Naive thymus-derived CD4-positive, alpha-beta T cell (primary cell): ENCODE measurements around the gene LGR5. TPM values are rescaled to one million over a fixed set of nuclear protein-coding genes. Genes with fewer than 3 reads are reported as not detected.
A peak's percentile ranks its signal among the peaks of the same experiment; 100 is the strongest.

ENCODE experiments used
- ATAC-seq: fragments of 150-1000 bp; cut with Tn5 transposase; 2 replicates; pipeline ENCODE4 v1.10.0; 2021; ENCODE audit warnings: mild to moderate bottlenecking, moderate library complexity
- CTCF ChIA-PET: fragments of 350-600 bp; sonication (Branson Sonifier 250); formaldehyde crosslinking; loops from one replicate; lab custom pipeline; 2021; ENCODE audit warnings: antibody characterized with exemption; lab: Charles Lee
- POLR2A ChIA-PET: fragments of 350-600 bp; sonication (Branson Sonifier 250); formaldehyde crosslinking; loops from one replicate; lab custom pipeline; 2021; ENCODE audit warnings: antibody characterized with exemption, inconsistent platforms; lab: Charles Lee
- DNase-seq, 9 donors: peaks; one replicate each; pipeline versions ENCODE4 v3.0.0 to v3.0.0-alpha.2; 2020 to 2022; ENCODE audit warnings: mixed read lengths in 1 of 9
- H3K27ac ChIP-seq: one replicate; pipeline ENCODE4 v1.7.0; 2013; ENCODE audit warnings: mild to moderate bottlenecking, low read depth, low read length, moderate library complexity
- H3K27me3 ChIP-seq, 2 donors: one replicate each; pipeline ENCODE4 v1.7.0; 2013; ENCODE audit warnings: low read length in 2 of 2, mild to moderate bottlenecking in 2 of 2, moderate library complexity in 2 of 2; ENCODE audit not compliant: control insufficient read depth in 2 of 2, insufficient read depth in 2 of 2
- H3K36me3 ChIP-seq, 3 experiments: 1 replicate in 2 of 3; 2 replicates in 1 of 3; pipeline ENCODE4 v1.7.0; 2013; ENCODE audit warnings: low read length in 3 of 3, mild to moderate bottlenecking in 3 of 3, moderate library complexity in 1 of 3; ENCODE audit not compliant: insufficient read depth in 3 of 3, control insufficient read depth in 2 of 3
- H3K4me1 ChIP-seq, 2 donors: one replicate each; pipeline ENCODE4 v1.7.0; 2013; ENCODE audit warnings: low read length in 2 of 2, mild to moderate bottlenecking in 2 of 2, moderate library complexity in 1 of 2; ENCODE audit not compliant: control insufficient read depth in 2 of 2, insufficient read depth in 2 of 2
- H3K4me3 ChIP-seq: 2 replicates; pipeline ENCODE4 v1.7.0; 2013; ENCODE audit warnings: mild to moderate bottlenecking, low read length
- H3K9me3 ChIP-seq, 3 experiments: 1 replicate in 2 of 3; 2 replicates in 1 of 3; pipeline ENCODE4 v1.7.0; 2013; ENCODE audit warnings: low read length in 3 of 3; ENCODE audit not compliant: control insufficient read depth in 2 of 3
- H3K27ac Mint-ChIP-seq, 9 donors: one replicate each; pipeline ENCODE4 v1.8.0; 2020 to 2022; ENCODE audit warnings: mixed read lengths in 9 of 9, mild to moderate bottlenecking in 8 of 9, moderate library complexity in 5 of 9, inconsistent platforms in 2 of 9
- H3K27me3 Mint-ChIP-seq, 5 donors: one replicate each; pipeline ENCODE4 v1.8.0; 2021 to 2022; ENCODE audit warnings: mixed read lengths in 5 of 5, mild to moderate bottlenecking in 1 of 5
- H3K36me3 Mint-ChIP-seq, 5 donors: one replicate each; pipeline ENCODE4 v1.8.0; 2020 to 2022; ENCODE audit warnings: mixed read lengths in 5 of 5, mild to moderate bottlenecking in 3 of 5, inconsistent platforms in 1 of 5
- H3K4me1 Mint-ChIP-seq, 7 donors: one replicate each; pipeline ENCODE4 v1.8.0; 2020 to 2022; ENCODE audit warnings: mixed read lengths in 7 of 7, mild to moderate bottlenecking in 3 of 7, inconsistent platforms in 1 of 7
- H3K4me3 Mint-ChIP-seq, 10 donors: one replicate each; pipeline ENCODE4 v1.8.0; 2020 to 2022; ENCODE audit warnings: mild to moderate bottlenecking in 10 of 10, mixed read lengths in 10 of 10, moderate library complexity in 6 of 10, inconsistent platforms in 2 of 10
- H3K9me3 Mint-ChIP-seq, 11 donors: one replicate each; pipeline ENCODE4 v1.8.0; 2020 to 2022; ENCODE audit warnings: mixed read lengths in 11 of 11, mild to moderate bottlenecking in 4 of 11, inconsistent platforms in 1 of 11, moderate library complexity in 1 of 11
- intact Hi-C, 2 donors: fragments of 100-400 bp; cut with micrococcal nuclease; formaldehyde crosslinking; loops; one replicate each; pipeline ENCODE4 v1.15.1; 2023
- polyA plus RNA-seq, 2 donors: library from polyadenylated mRNA; unstranded; fragments of 300-500 nt; fragmentation: Illumina TruSeq; gene quantifications; one replicate each; pipeline ENCODE4 v1.2.3, GENCODE V29; 2021
- total RNA-seq, 6 experiments: library from RNA in 5 of 6; stranded (reverse) in 5 of 6; gene quantifications; 1 replicate in 5 of 6; 2 replicates in 1 of 6; pipeline ENCODE4 v1.2.3 and lab custom pipeline; 2021 to 2026

LGR5 gene
- total and polyA plus RNA-seq, 7 experiments from 2014 or later: not detected

GRCh38 chr12:71626768-71627167, 187.2 kb downstream of the LGR5 start:
- no peaks in the 10 kb centered on the region for H3K9me3 ChIP-seq
- DNase-seq (no peak), ATAC-seq (no peak)
- H3K4me3 ChIP-seq: no peak overlapping the region
- intact Hi-C loops: loop anchor here (2.0 to 5.0 kb wide), 3 partner anchors 14 to 36 kb away; partner anchors contain the start of genes THAP2 (in 1 of the 2) and ZFC3H1 (in 1 of the 2)
- H3K4me1 Mint-ChIP-seq: peaks cover 10 to 35% (median 21%) of the 10 kb centered on the region in 7 donors
- H3K9me3 Mint-ChIP-seq: no peaks in the 10 kb centered on the region
- ChIA-PET CTCF (interaction anchor here (1.5 to 2.1 kb wide), 2 partner anchors 10 to 120 kb away, joined by 4 to 6 read pairs; no protein-coding TSS in a partner anchor), POLR2A (interaction anchor here (0.6 to 3.1 kb wide), 4 partner anchors 18 to 125 kb away, joined by 3 to 16 read pairs (median 4); partner anchors contain the start of genes THAP2 and ZFC3H1)
- peak overlapping the region in 2 of 10 donors; percentile 37 to 68 for H3K4me3 Mint-ChIP-seq
- H3K27me3 ChIP-seq: no peaks in the 10 kb centered on the region
- no peaks in the 10 kb centered on the region for H3K27me3 Mint-ChIP-seq
- H3K27ac ChIP-seq: no peak overlapping the region
- H3K27ac Mint-ChIP-seq: peak overlapping the region in 6 of 9 donors; percentile 44 to 86 (median 72)
- peaks cover 23 to 88% (median 43%) of the 10 kb centered on the region in 3 experiments for H3K36me3 ChIP-seq
- H3K4me1 ChIP-seq: peaks cover 0 to 6% of the 10 kb centered on the region in 2 donors
- H3K36me3 Mint-ChIP-seq: peaks cover 18 to 49% (median 24%) of the 10 kb centered on the region in 5 donors

- no peaks in the 10 kb centered on the region for H3K9me3 ChIP-seq
- Mint-ChIP-seq H3K36me3 (peaks cover 13 to 49% (median 24%) of the 10 kb centered on the region in 5 donors), H3K27ac (peak overlapping the region in 1 of 9 donors; percentile 0), H3K27me3 (no peaks in the 10 kb centered on the region), H3K9me3 (no peaks in the 10 kb centered on the region), H3K4me3 (no peak overlapping the region), H3K4me1 (peaks cover 8 to 29% (median 15%) of the 10 kb centered on the region in 7 donors)
- H3K4me3 ChIP-seq: no peak overlapping the region
- H3K4me1 ChIP-seq: peaks cover 0 to 6% of the 10 kb centered on the region in 2 donors
- no peak for DNase-seq
- ChIA-PET POLR2A (interaction anchor here (0.6 to 3.1 kb wide), 3 partner anchors 36 to 1299 kb away, joined by 3 to 16 read pairs (median 4); partner anchors contain the start of genes THAP2 and ZFC3H1), CTCF (interaction anchor here (0.5 to 2.1 kb wide), 4 partner anchors 9 to 254 kb away, joined by 3 to 6 read pairs (median 4); no protein-coding TSS in a partner anchor)
- H3K36me3 ChIP-seq: peaks cover 27 to 88% (median 47%) of the 10 kb centered on the region in 3 experiments
- no peak for ATAC-seq
- H3K27me3 ChIP-seq: no peaks in the 10 kb centered on the region
- H3K27ac ChIP-seq: no peak overlapping the region
- intact Hi-C loops: loop anchor here (2.0 to 5.0 kb wide), 3 partner anchors 15 to 35 kb away; partner anchors contain the start of genes THAP2 (in 1 of the 2) and ZFC3H1 (in 1 of the 2)
Observed at GRCh38 chr12:71627438-71628002, 187.9 kb downstream of the LGR5 start.

Other genes with a start within 250 kb of the LGR5 start
- 100 to 1,000 TPM in 4 of 5 experiments, 10 to 100 TPM in 1; 74.6 to 147 (median 133) TPM for gene ZFC3H1, start 224.1 kb downstream of the LGR5 start, total RNA-seq
- 10 to 100 TPM; 26.3 to 29.8 TPM for gene ZFC3H1, start 224.1 kb downstream of the LGR5 start, polyA plus RNA-seq
- 10 to 100 TPM in 4 of 5 experiments, 1 to 10 TPM in 1; 9.2 to 21.7 (median 14.4) TPM for gene THAP2, start 224.5 kb downstream of the LGR5 start, total RNA-seq
- 1 to 10 TPM; 4.9 to 9.7 TPM for gene THAP2, start 224.5 kb downstream of the LGR5 start, polyA plus RNA-seq
- 10 to 100 TPM; 13.9 to 17.7 (median 14.7) TPM for gene TMEM19, start 246.3 kb downstream of the LGR5 start, total RNA-seq
- gene TMEM19, start 246.3 kb downstream of the LGR5 start, polyA plus RNA-seq: 10 to 100 TPM; 25.3 to 43.0 TPM